Kidney (tissue), 14 donors: Measurements from ENCODE around the gene UTP3. TPM values are rescaled to one million over a fixed set of nuclear protein-coding genes. Genes with fewer than 3 reads are reported as not detected.
"Not testable (repeated sequence)": the region's sequence is repeated elsewhere in the genome, so short reads cannot be mapped to it uniquely, and the experiment has no call there.

Source experiments
- DNase-seq, 5 donors: peaks; one replicate each; pipeline ENCODE4 v3.0.0-alpha.2; 2013 to 2020
- FAIRE-seq: peaks from 2 replicates; lab custom pipeline; 2012; peaks lifted over from hg19 to GRCh38; lab: Jason Lieb, UNC
- H3K27ac ChIP-seq, 2 donors: one replicate each; pipeline ENCODE4 v1.7.0; 2013; ENCODE audit warnings: low read depth in 2 of 2, low read length in 2 of 2, inconsistent platforms in 1 of 2
- H3K27me3 ChIP-seq: one replicate; pipeline ENCODE4 v1.7.1; 2013; ENCODE audit warnings: low read length, inconsistent platforms; ENCODE audit not compliant: control insufficient read depth, insufficient read depth
- H3K36me3 ChIP-seq, 3 donors: one replicate each; pipeline versions ENCODE4 v1.7.0 to v1.7.1; 2013; ENCODE audit warnings: low read length in 3 of 3, control low read depth in 1 of 3, inconsistent platforms in 1 of 3; ENCODE audit not compliant: insufficient read depth in 3 of 3, control insufficient read depth in 2 of 3
- H3K4me1 ChIP-seq, 3 donors: one replicate each; pipeline versions ENCODE4 v1.7.0 to v1.7.1; 2013; ENCODE audit warnings: low read length in 3 of 3, inconsistent platforms in 1 of 3, low read depth in 1 of 3; ENCODE audit not compliant: control insufficient read depth in 2 of 3, insufficient read depth in 2 of 3
- H3K4me3 ChIP-seq, 3 donors: one replicate each; pipeline versions ENCODE4 v1.7.0 to v1.8.1; 2013; ENCODE audit warnings: low read length in 3 of 3, control low read depth in 1 of 3, inconsistent platforms in 1 of 3
- H3K9ac ChIP-seq, 3 donors: one replicate each; pipeline versions ENCODE4 v1.7.0 to v1.7.1; 2013; ENCODE audit warnings: low read length in 3 of 3, control low read depth in 1 of 3, inconsistent platforms in 1 of 3
- H3K9me3 ChIP-seq, 3 donors: one replicate each; pipeline versions ENCODE4 v1.7.0 to v1.7.1; 2013; ENCODE audit warnings: low read length in 3 of 3, control low read depth in 1 of 3, inconsistent platforms in 1 of 3; ENCODE audit not compliant: control insufficient read depth in 2 of 3, insufficient read depth in 1 of 3
- intact Hi-C: fragments of 100-400 bp; cut with DNase I; formaldehyde crosslinking; loops from one replicate; pipeline ENCODE4 v1.11.1; 2022
- polyA plus RNA-seq: library from polyadenylated mRNA; stranded (reverse); fragments of 350-450 nt; fragmentation: Illumina TruSeq; extraction: RNeasy Lipid Tissue Mini Kit (QIAGEN cat#74804); gene quantifications from one replicate; pipeline ENCODE4 v1.2.3, GENCODE V29; 2014; ENCODE audit warnings: low read depth, low replicate concordance; ENCODE audit not compliant: insufficient read depth
- total RNA-seq: library from RNA; stranded (reverse); fragmentation: NEBNext Ultra II Directional; extraction: Animal tissue kit (Norgen Biotek cat#: 25700); gene quantifications from one replicate; pipeline ENCODE4 v1.2.1, GENCODE V29; 2021
- TF ChIP-seq, protein P1 (sequence below): IDR thresholded peaks from 3 replicates; pipeline ENCODE4 v1.5.1; 2012; ENCODE audit warnings: mild to moderate bottlenecking, moderate library complexity, borderline replicate concordance; ENCODE audit not compliant: insufficient read depth; ENCODE audit errors: extremely low read depth
- donor health status: control.
- donor health status: control.
- donor health status: control.
- donor health status: control.
- donor health status: control.
- donor health status: DM: yes; HTN: yes; CAD: no.
- donor health status: Normal renal cell carcinoma (clear cell type).

UTP3 gene
- total and polyA plus RNA-seq, 2 donors from 2014 or later = 25.8 to 28.6 TPM

DNA sequence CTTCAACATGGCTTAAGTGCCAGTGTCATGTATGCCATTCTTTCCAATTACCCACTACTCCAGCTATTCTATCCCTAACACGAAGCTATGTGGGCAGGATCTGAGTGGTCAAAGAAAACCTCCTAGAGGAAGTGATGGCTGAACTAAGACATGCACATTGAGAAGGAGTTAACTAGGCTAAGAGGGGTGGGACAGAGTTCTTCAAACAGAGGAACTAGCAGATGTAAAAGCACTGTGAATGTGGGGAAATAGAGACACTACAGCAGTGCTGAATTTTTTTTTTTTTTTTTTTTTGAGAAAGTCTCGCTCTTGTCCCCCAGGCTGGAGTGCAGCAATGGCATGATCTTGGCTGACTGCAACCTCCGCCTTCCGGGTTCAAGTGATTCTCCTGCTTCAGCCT lies 28.2 kb upstream of the UTP3 start:
- H3K36me3 ChIP-seq = no peaks in the 10 kb centered on the region
- no peaks in the 10 kb centered on the region for H3K9me3 ChIP-seq
- no peak overlapping the region for H3K4me3 ChIP-seq
- no peaks in the 10 kb centered on the region for H3K4me1 ChIP-seq
- DNase-seq (no peak), FAIRE-seq (no peak)
- intact Hi-C loops = no loop called here
- no peak overlapping the region for H3K27ac ChIP-seq
- TF ChIP-seq, protein P1, sequence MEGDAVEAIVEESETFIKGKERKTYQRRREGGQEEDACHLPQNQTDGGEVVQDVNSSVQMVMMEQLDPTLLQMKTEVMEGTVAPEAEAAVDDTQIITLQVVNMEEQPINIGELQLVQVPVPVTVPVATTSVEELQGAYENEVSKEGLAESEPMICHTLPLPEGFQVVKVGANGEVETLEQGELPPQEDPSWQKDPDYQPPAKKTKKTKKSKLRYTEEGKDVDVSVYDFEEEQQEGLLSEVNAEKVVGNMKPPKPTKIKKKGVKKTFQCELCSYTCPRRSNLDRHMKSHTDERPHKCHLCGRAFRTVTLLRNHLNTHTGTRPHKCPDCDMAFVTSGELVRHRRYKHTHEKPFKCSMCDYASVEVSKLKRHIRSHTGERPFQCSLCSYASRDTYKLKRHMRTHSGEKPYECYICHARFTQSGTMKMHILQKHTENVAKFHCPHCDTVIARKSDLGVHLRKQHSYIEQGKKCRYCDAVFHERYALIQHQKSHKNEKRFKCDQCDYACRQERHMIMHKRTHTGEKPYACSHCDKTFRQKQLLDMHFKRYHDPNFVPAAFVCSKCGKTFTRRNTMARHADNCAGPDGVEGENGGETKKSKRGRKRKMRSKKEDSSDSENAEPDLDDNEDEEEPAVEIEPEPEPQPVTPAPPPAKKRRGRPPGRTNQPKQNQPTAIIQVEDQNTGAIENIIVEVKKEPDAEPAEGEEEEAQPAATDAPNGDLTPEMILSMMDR = no peak
- H3K9ac ChIP-seq = no peak overlapping the region
- H3K27me3 ChIP-seq = no peaks in the 10 kb centered on the region

DNA sequence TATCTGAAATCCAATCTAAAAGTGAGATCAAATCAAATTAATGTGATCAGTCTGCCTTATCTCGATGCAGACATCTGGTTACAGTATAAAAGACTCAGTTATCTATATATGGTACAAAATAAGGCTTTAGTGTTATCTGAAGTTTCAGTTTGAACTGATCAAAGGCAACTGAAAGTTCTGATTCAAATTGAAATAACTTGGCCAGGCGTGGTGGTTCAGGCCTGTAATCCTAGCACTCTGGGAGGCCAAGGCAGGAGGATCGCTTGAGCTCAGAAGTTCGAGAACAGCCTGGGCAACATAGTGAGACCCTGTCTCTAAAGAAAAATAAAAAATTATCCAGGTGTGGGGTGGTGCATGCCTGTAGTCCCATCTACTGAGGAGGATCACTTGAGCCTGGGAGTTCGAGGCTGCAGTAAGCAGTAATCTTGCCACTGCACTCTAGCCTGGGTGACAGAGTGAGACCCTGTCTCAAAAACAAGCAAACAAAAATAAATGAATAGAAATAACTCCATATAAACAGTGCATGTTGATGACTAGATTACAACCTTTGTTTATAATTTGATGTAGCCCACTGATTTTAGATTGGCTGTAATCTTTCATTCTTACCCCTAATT lies 26.9 kb upstream of the UTP3 start:
- H3K27me3 ChIP-seq = not testable (repeated sequence)

DNA sequence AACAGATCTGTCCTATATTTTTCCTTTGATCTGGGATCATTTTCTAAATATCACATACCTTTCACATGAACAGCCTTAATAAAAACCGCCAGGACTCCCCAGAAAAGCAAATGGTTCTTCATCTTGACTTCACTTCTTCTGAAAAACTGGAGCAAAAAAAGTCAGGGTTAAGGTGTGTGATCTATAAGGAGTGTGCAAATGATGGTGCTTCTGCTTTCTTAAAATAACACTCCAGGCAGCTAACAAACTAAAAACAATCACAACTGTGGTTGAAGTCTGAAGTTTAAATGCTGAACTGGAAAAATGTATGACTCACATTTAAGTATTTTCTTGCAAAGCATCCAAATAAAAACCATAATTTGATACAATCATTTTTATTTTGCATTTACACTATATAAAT lies 22.0 kb upstream of the UTP3 start, which contains the start of gene JCHAIN:
TSS of gene JCHAIN (minus strand) at position 140 of the 400 bp plus-strand sequence. CDS start at position 122, 18 bp downstream.
- Histone ChIP-seq H3K27ac (no peak within 1 kb of the TSS), H3K9ac (no peak within 1 kb of the TSS), H3K4me3 (no peak within 1 kb of the TSS), H3K36me3 (no peaks in the 10 kb centered on the region), H3K27me3 (no peaks in the 10 kb centered on the region), H3K4me1 (peaks cover 0 to 10% (median 0%) of the 10 kb centered on the region in 3 donors), H3K9me3 (no peaks in the 10 kb centered on the region)
- DNase-seq (no peak), FAIRE-seq (no peak)
- TF ChIP-seq, protein P1 = no peak
- intact Hi-C loops = no loop called here

More for the DNA sequence above, 26.9 kb upstream of the UTP3 start:
- H3K36me3 ChIP-seq, H3K9me3 ChIP-seq, H3K4me1 ChIP-seq, H3K27ac ChIP-seq, FAIRE-seq, intact Hi-C loops, H3K9ac ChIP-seq, H3K4me3 ChIP-seq, DNase-seq: not testable (repeated sequence)

DNA sequence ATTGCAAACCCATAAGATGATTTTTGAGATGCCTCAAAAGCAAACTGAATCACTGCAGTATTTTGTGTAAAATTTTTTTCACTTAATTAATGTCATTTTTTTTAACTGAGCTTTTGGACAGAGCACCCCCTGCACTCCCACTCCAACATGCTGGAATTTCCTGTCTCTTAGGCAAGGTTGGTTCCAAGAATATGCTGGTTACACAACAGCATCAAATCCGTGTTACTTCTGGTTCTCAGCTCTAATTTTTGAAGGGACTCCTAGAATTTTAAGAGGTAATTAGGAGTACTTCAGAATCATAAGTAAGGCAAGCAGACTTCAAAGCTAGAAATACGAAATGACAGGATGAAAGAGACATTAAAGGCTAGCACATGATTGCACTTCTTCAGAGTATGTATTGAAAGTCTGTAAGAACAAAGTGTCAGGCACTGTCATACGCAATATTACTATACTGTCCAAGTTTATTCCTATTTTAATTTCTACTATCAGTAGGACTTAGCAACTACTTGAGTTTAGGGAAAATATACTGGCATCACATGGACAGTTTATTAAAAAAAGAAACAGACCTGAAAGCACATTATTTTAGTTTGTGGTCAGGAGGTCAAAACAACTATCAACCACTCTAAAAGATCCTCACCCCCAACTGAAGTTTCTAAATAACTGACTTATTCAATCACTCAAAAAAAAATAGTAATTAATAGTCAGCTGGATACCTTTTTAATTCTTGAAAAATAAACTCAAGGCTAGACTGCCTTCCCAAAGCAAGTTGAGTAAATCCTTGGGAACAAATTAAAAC lies 20.4 kb upstream of the UTP3 start:
- no peaks in the 10 kb centered on the region for H3K9me3 ChIP-seq
- H3K9ac ChIP-seq = no peak overlapping the region
- H3K36me3 ChIP-seq = no peaks in the 10 kb centered on the region
- FAIRE-seq = no peak
- H3K4me1 ChIP-seq = peaks cover 0 to 10% (median 0%) of the 10 kb centered on the region in 3 donors
- TF ChIP-seq, protein P1 = no peak
- intact Hi-C loops = no loop called here
- H3K27me3 ChIP-seq = no peaks in the 10 kb centered on the region
- DNase-seq = no peak
- H3K4me3 ChIP-seq = no peak overlapping the region
- no peak overlapping the region for H3K27ac ChIP-seq
